RKO (cell line): ENCODE measurements around the gene LYSMD3.

Experiments
- DNase-seq: peaks from one replicate; pipeline ENCODE4 v3.0.0-alpha.2; 2016; ENCODE audit warnings: low spot score

The LYSMD3 gene

DNA sequence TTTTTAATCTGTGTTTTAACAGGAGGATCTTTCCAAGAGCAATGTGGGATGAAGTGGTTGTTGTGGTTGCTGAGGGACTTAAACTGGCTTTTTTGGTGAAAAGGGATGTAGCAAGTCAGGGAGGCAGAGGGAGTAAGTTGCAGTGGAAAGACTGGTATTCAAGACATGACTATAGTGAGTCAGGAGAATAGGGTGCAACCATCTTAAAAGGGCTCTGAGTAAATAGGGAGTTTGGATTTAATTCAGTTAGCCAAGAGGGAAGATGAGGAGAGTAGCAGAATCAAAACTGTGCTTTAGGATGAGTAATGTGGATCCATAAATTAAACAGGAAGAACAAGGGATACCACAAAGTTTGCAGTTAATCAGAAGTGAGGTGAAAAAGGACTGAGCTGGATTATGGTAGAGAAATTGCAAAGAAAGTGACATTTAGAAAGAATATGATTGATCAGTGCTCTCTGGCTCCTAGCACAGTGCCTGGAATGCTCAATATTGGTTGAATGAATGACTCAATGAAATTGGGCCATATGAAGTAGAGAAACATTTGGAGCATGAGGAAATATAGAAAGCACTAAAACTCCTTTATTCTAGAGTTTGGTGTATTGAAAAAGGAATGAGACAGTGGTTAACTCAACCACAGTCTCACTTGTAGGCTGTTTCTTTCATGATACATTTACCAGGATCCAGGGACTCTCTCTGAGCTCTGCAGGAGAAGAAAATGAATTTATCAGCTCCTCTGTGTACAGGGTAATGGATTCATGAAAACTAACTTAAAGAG is 49.6 kb downstream of the LYSMD3 start:
- no peak for DNase-seq

DNA sequence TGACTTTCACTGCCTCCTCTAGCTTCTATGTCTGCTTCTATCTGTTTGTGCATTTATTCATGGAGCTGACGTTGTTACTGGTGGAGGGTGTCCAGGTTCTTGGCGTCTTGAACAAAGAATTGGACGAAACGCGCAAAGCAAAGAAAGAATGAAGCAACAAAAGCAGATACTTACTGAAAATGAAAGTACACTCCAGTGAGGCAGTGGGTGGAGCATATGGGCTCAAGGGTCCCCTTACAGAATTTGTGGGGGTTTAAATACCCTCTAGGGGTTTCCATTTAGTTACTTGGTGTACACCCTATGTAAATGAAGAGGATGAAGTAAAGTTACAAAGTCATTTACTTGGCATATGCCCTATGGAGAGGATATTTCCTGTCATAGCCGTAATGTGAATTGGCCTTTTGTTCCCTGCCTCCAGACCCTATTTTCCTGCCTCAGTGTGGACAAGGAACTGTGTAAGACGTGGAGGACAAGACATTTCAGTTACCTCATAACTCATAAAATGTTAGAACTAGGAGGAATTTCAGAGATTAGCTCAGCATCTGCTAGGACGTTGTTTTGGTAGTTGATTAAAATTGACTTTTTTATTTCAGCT is 51.7 kb downstream of the LYSMD3 start:
- no peak for DNase-seq

DNA sequence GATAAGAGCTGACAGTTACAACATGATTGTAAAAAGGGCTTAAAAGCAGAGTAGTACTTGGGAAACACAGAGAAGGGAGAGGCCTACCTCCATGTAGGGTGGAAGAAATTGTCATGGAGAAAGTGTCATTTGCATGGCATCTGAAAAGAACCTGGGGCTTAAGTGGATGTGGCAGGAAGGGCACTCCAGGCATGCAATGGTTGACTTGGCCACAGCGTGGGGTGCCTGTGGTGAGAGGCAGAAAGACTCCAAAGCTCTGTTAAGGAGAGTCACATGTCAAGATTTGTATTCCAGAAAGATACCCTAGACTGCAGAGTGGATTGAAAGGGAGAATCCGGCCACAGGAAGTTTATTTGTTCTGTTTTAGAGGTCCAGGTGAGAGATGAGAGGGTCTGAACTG is 52.3 kb downstream of the LYSMD3 start:
- no peak for DNase-seq

DNA sequence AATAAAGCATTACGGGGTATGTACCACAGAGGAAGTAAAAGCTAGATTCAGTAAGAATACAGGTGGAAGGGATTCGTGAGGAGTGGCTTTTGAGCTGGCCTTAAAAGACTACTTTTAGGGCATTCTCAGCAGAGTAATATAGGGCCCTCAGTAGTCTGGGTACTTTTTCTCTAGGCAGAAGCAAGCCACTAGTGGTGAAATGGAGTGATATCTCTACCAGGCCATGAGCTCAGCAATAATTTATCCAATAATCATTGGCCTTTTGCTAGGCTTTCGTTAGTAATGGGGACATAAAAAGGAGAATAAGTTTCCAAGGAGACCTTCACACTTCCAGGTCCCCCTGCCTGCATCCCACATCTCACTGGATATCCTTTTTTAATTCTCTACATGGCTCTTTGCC is 53.0 kb downstream of the LYSMD3 start:
- DNase-seq, result peak; percentile 15

DNA sequence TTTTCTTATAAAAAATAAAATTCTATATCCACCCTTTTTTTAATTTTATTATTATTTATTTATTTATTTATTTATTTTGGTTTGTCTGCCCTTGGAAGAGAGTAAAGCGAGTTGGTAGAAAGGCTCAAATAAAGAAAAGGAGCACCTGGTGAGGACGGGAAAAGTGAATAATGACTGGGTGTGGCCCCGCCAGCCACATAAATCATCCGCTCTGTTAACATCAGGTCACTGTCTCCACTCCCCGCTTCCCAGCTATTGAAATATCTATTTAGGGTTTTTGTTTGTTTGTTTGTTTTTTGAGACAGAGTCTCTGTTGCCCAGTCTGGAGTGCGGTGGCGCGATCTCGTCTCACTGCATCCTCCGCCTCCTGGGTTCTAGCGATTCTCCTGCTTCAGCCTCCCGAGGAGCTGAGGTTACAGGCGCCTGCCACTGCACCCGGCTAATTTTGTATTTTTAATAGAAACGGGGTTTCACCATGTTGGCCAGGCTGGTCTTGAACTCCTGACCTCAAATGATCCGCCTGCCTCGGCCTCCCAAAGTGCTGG is 53.9 kb downstream of the LYSMD3 start:
- DNase-seq, result peak; percentile 50

DNA sequence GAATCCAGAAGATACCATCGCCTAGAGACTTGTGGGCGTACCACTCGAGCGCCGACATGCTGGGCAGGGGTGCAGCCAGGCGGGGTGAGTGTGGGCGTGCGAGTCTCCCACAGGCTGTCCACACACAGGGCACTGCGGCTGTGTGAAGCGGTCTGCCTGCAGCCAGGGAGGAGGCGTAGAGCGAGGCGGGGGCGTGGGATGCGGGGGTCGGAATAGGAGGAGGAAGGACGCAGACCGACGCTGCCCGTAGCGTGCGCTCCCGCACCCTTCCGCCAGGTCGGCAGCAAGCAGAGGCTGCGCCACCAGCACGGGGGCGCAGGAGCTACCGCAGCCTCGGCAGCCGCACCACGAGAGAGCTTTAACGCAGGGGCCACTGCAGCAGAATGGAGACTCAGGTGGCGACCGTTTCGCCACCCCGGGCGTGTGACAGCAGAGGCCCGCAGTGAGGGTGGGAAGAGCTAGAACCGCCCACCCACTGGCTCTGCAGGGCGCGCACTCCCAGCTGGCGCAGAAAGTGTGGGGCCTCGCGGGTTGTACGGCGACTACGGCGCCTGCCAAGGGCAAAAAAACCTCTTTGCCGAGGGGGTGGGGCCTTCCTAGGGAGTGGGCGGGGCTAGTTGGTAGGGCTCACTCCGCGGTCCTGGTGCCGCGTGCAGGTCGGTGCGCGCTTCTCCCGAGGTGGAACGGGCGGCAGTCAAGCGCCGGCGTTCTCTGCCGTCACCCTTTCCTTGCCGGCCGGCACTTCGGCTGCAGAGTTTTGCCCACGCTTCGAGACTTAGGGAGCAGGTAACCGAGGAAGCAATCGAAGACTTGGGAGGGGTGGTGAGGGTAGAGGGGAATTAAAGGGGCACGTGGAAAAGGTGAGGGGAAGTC is 54.9 kb downstream of the LYSMD3 start, which contains the start of the genes MBLAC2 and POLR3G:
MBLAC2 (minus strand) TSS at position 537 of the 873 bp plus-strand sequence; CDS start at position 58, 479 bp downstream.
POLR3G (plus strand) TSS at position 630 of the 873 bp plus-strand sequence. CDS start 10,704 bp downstream, outside the sequence.
- DNase-seq, result peak; percentile 91

DNA sequence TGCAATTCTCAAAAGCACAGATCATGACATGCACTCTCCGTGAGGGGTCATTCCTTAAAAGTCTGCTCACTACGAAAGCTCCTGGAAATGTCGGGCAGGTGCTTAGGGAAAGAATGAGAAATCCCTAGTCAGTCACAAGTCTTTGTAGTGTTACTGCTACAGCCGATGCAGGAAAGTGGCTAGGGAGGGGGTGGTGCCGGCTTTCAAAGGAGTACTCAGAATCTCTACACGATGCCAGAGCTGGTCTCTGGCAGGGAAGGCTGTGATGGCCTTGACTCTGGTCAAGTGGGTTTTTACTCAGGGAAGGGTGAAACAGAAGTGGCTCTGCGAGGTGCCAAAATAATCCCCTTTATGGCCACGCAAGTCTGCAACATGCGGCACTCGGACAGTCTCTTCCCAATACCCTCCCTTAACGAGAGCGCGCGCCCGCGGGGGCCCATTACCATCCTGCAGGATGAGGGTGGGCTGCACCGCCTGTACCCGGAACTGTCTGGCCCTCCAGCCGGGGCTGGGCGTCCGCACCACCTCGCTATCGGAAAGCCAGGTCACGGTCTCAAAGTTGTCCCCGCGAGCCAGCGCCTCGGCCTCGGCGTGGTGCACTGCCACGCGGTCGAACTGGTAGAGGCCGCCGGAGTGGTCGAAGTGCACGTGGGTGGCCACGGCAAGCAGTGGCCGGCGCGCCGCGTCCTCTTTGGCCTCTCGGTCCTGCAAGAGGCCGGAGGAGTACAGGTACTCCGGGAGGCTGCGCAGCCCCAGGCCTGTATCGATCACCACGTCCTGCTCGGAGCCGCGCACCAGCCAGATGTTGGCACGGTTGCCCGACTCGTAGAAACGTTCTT is 55.8 kb downstream of the LYSMD3 start:
- DNase-seq, result peak; percentile 75

DNA sequence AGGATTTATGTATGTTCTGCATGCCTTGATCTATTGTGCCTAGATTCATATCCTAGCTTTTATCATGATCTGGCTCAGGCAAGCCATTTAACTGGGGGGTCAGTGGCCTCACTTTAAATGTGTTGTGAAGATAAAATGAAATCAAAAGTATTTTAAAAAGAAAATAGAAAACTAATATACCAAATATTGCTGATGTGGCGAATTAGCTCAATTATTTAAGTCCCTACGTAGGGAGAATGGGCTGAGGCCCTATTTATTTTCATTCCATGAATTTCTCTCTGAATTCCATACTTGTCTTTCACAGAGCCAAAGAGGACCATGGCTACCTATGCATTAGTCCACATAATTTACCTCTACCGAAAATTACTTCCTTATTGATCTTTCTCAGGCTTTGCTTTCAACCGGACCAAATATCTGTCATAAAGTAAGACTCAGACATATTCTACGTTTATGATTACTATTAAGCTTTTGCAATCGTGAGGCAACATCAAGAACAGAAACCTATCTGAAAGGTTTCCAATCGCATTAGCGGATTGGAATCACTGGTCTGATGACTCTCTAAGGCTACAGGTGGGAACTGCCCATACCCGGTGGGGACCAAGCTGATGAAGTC is 56.5 kb downstream of the LYSMD3 start:
- no peak for DNase-seq
